HepG2 (cell line): ENCODE data around the gene SLC26A3. TPM values are rescaled to one million over a fixed set of nuclear protein-coding genes. Genes with fewer than 3 reads are reported as not detected.
"Not testable (repeated sequence)": the region's sequence is repeated elsewhere in the genome, so short reads cannot be mapped to it uniquely, and the experiment has no call there.

Experiments
- ATAC-seq: fragments of 200-7000 bp; cut with Tn5 transposase; 3 replicates; pipeline ENCODE4 v1.9.1; 2020; ENCODE audit warnings: mild to moderate bottlenecking, moderate library complexity
- BruUV-seq: library from RNA; stranded (reverse); fragments of 400-500 nt; replicated peaks from 2 replicates; lab custom pipeline; 2021; lab: Mats Ljungman, UMichigan
- CTCF ChIA-PET: fragments of 300-600 bp; formaldehyde crosslinking; extraction: SDS; loops from one replicate; lab custom pipeline; 2021; ENCODE audit warnings: low total read pairs, inconsistent platforms, low intra/inter-chr PET ratio; lab: Yijun Ruan, JAX
- POLR2A ChIA-PET: fragments of 350-600 bp; sonication (Branson Sonifier 250); formaldehyde crosslinking; loops from one replicate; lab custom pipeline; 2020; ENCODE audit warnings: antibody characterized with exemption, inconsistent platforms; lab: Yijun Ruan, JAX
- DNase-seq: peaks from one replicate; pipeline ENCODE4 v3.0.0-alpha.2; 2015; ENCODE audit warnings: low spot score
- FAIRE-seq: peaks from 3 replicates; lab custom pipeline; 2011; peaks lifted over from hg19 to GRCh38; lab: Jason Lieb, UNC
- H2AFZ ChIP-seq: one replicate; pipeline ENCODE4 v1.6.1; 2011; ENCODE audit warnings: low read length, inconsistent platforms
- H3K27ac ChIP-seq: fragments of 300-600 bp; 3 replicates; pipeline ENCODE4 v1.8.0; 2011; ENCODE audit warnings: mixed run types, mild to moderate bottlenecking, mixed read lengths, low read length, inconsistent platforms; ENCODE audit not compliant: insufficient read depth; ENCODE audit errors: extremely low read length
- H3K27me3 ChIP-seq, 2 experiments: fragments of 200-600 bp in 1 of 2; 2 replicates in 1 of 2; 3 replicates in 1 of 2; pipeline versions ENCODE4 v1.6.0 to v1.8.0; 2011; ENCODE audit warnings: low read length in 2 of 2, mild to moderate bottlenecking in 2 of 2, moderate library complexity in 2 of 2, inconsistent platforms in 1 of 2; ENCODE audit not compliant: insufficient read depth in 2 of 2, control insufficient read depth in 1 of 2
- H3K36me3 ChIP-seq, 2 experiments: fragments of 200-600 bp in 1 of 2; replicated peaks in 1 of 2; 2 replicates in 1 of 2; 3 replicates in 1 of 2; pipeline versions ENCODE4 v1.5.1 to v1.8.0; 2011; ENCODE audit warnings: low read length in 2 of 2, inconsistent platforms in 1 of 2; ENCODE audit not compliant: insufficient read depth in 2 of 2, control insufficient read depth in 1 of 2
- H3K4me1 ChIP-seq: 2 replicates; pipeline ENCODE4 v1.5.1; 2012; ENCODE audit warnings: low read length, inconsistent platforms; ENCODE audit not compliant: insufficient read depth
- H3K4me2 ChIP-seq: 2 replicates; pipeline ENCODE4 v1.6.0; 2011; ENCODE audit warnings: low read depth, low read length, inconsistent platforms
- H3K4me3 ChIP-seq, 3 experiments: fragments of 200-600 bp in 1 of 3; sonication (generic), shearing (Covaris generic) in 1 of 3; replicated peaks in 1 of 3; 2 replicates each; pipeline ENCODE4 v1.5.1; 2011 to 2016; ENCODE audit warnings: low read length in 3 of 3, inconsistent platforms in 2 of 3, low read depth in 2 of 3, mild to moderate bottlenecking in 2 of 3, control low read depth in 1 of 3, mixed read lengths in 1 of 3; ENCODE audit not compliant: insufficient read depth in 1 of 3
- H3K79me2 ChIP-seq: one replicate; pipeline ENCODE4 v1.6.1; 2011; ENCODE audit warnings: low read length, inconsistent platforms; ENCODE audit not compliant: insufficient read depth
- H3K9ac ChIP-seq: 2 replicates; pipeline ENCODE4 v1.6.0; 2011; ENCODE audit warnings: mild to moderate bottlenecking, low read depth, low read length, inconsistent platforms; ENCODE audit not compliant: insufficient read depth
- H3K9me3 ChIP-seq: 2 replicates; pipeline ENCODE4 v1.5.1; 2012; ENCODE audit warnings: mild to moderate bottlenecking, low read length
- H4K20me1 ChIP-seq: 2 replicates; pipeline ENCODE4 v1.6.0; 2011; ENCODE audit warnings: inconsistent platforms, mild to moderate bottlenecking, low read length, moderate library complexity; ENCODE audit not compliant: insufficient read depth
- AKAP8 ChIP-seq: sonication (generic); formaldehyde crosslinking; IDR thresholded peaks from 2 replicates; pipeline ENCODE4 v1.5.1; 2020; ENCODE audit warnings: mild to moderate bottlenecking, missing genetic modification reagents
- ATF7-NPFF ChIP-seq: sonication (generic); formaldehyde crosslinking; IDR thresholded peaks from 2 replicates; pipeline ENCODE4 v1.8.1; 2023; ENCODE audit warnings: mild to moderate bottlenecking, low read depth, missing genetic modification reagents, moderate library complexity
- FOSL2 ChIP-seq: sonication (generic); formaldehyde crosslinking; IDR thresholded peaks from 2 replicates; pipeline ENCODE4 v1.4.0; 2020; ENCODE audit warnings: missing genetic modification reagents
- GATAD2A ChIP-seq: IDR thresholded peaks from 2 replicates; pipeline ENCODE4 v1.6.1; 2016
- MEIS1 ChIP-seq: sonication (generic); formaldehyde crosslinking; IDR thresholded peaks from 2 replicates; pipeline ENCODE4 v1.9.0; 2021; ENCODE audit warnings: mild to moderate bottlenecking, missing genetic modification reagents, moderate library complexity, borderline replicate concordance
- ZNF362 ChIP-seq: sonication (generic); formaldehyde crosslinking; IDR thresholded peaks from 2 replicates; pipeline ENCODE4 v1.4.0; 2020; ENCODE audit warnings: missing genetic modification reagents, mild to moderate bottlenecking, borderline replicate concordance
- WGBS: methylation state at CpG from one replicate; pipeline ENCODE4 v1.1.6; 2017; ENCODE audit warnings: low lambda C conversion rate; 5-methylcytosine and 5-hydroxymethylcytosine counted together
- in situ Hi-C: cut with HindIII; loops from 2 replicates; pipeline ENCODE4 v1.10.0; 2017; ENCODE audit warnings: low pct_unique_long_range_greater_than_20kb; ENCODE audit not compliant: extremely low pct_ligation_motif_present
- intact Hi-C: fragments of 100-400 bp; cut with micrococcal nuclease; formaldehyde crosslinking; loops from one replicate; pipeline ENCODE4 v1.10.0; 2022; ENCODE audit not compliant: unreplicated experiment
- polyA plus RNA-seq, 8 experiments: library from polyadenylated mRNA; depleted of rRNA in 3 of 8; stranded (reverse) in 7 of 8; unstranded in 1 of 8; fragments of >200 nt; fragmentation: Illumina TruSeq in 4 of 8; extraction: Trizol in 4 of 8; gene quantifications; 2 replicates each; pipeline versions ENCODE4 v1.2.1 to v1.2.3, GENCODE V29; 2011 to 2016; ENCODE audit warnings: low read depth in 4 of 8, missing spikeins in 1 of 8, mixed read lengths in 1 of 8; ENCODE audit not compliant: insufficient read depth in 1 of 8
- total RNA-seq, 5 experiments: library from RNA; depleted of rRNA; stranded (reverse); fragments of >200 nt; fragmentation: Illumina TruSeq; extraction: Trizol; gene quantifications; 2 replicates each; pipeline ENCODE4 v1.2.3, GENCODE V29; 2016; ENCODE audit warnings: low read depth in 1 of 5
- TF ChIP-seq, protein P1 (sequence below): sonication (generic); formaldehyde crosslinking; conservative IDR thresholded peaks from 2 replicates; pipeline ENCODE4 v1.8.0; 2022; ENCODE audit warnings: missing genetic modification reagents
- TF ChIP-seq, protein P2 (sequence below): IDR thresholded peaks from 2 replicates; pipeline ENCODE4 v1.6.1; 2018; ENCODE audit warnings: missing genetic modification reagents, mild to moderate bottlenecking, missing compliant biosample characterization

Gene SLC26A3
- total and polyA plus RNA-seq, 2 of the 13 experiments (the other 11 are each of a cell fraction or from before 2014, with no cell fraction given): 0.11 to 0.30 TPM

DNA sequence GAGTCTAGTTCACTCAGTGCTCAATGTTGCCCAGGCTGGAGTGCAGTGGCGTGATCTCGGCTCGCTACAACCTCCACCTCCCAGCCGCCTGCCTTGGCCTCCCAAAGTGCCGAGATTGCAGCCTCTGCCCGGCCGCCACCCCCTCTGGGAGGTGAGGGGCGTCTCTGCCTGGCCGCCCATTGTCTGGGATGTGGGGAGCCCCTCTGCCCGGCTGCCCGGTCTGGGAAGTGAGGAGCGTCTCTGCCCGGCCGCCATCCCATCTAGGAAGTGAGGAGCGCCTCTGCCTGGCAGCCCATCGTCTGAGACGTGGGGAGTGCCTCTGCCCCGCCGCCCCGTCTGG, 44.8 kb upstream of the SLC26A3 start:
- WGBS: 40% methylated on average over 1 of the region's 20 CpGs
- BruUV-seq, H4K20me1 ChIP-seq, H3K4me2 ChIP-seq, H3K79me2 ChIP-seq, H3K9me3 ChIP-seq, H3K36me3 ChIP-seq, intact Hi-C loops, DNase-seq, H3K4me1 ChIP-seq, H3K4me3 ChIP-seq, POLR2A ChIA-PET, H3K27ac ChIP-seq, ATAC-seq, H3K9ac ChIP-seq, in situ Hi-C loops, FAIRE-seq, H2AFZ ChIP-seq, CTCF ChIA-PET: not testable (repeated sequence)
- H3K27me3 ChIP-seq: peaks cover 0 to 22% of the 10 kb centered on the region in 2 experiments; a peak in 4 of 5 replicates

DNA sequence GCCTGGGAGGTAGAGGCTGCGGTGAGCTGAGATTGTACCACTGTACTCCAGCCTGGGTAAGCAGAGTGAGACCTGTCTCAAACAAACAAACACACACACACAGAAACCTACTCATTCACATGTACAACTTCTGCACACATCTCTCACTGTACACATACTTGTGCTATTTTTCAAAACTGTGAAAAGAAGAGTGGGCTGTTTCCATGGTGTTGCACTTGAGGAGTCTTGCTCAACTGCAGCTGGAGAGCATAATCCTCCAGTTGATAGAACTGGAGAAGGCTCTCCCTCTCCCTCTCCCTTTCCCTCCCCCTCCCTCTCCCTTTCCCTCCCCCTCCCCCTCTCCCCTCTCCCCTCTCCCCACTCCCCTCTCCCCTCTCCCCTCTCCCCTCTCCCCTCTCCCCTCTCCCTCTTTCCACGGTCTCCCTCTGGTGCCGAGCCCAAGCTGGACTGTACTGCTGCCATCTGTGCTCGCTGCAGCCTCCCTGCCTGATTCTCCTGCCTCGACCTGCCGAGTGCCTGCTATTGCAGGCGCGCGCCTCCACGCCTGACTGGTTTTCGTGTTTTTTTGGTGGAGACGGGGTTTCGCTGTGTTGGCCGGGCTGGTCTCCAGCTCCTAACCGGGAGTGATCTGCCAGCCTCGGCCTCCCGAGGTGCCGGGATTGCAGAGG, 44.3 kb upstream of the SLC26A3 start:
- Histone ChIP-seq H3K4me2 (no peak overlapping the region), H4K20me1 (no peaks in the 10 kb centered on the region), H3K4me1 (0 out of 2 replicates have a peak, but pooled peaks cover 5% of the 10 kb centered on the region), H3K36me3 (no peaks in the 10 kb centered on the region), H3K4me3 (no peak overlapping the region), H2AFZ (no peak overlapping the region), H3K79me2 (no peaks in the 10 kb centered on the region), H3K9ac (no peak overlapping the region), H3K27me3 (peaks cover 0 to 22% of the 10 kb centered on the region in 2 experiments; a peak in 3 of 5 replicates), H3K27ac (no peak overlapping the region), H3K9me3 (no peaks in the 10 kb centered on the region)
- ATAC-seq (no peak), FAIRE-seq (no peak), DNase-seq (no peak)
- BruUV-seq: no TSS peak
- ChIA-PET CTCF (no interaction called here), POLR2A (no interaction called here)
- 68% methylated on average over 7 of the region's 18 CpGs for WGBS
- intact Hi-C loops (no loop called here), in situ Hi-C loops (no loop called here)
- no peak for TF ChIP-seq GATAD2A (CRISPR knock-in tag)
- no peak for TF ChIP-seq ZNF362
- no peak for TF ChIP-seq ATF7-NPFF (CRISPR knock-in tag)
- no peak for TF ChIP-seq FOSL2 (CRISPR knock-in tag)
- TF ChIP-seq, protein P1, sequence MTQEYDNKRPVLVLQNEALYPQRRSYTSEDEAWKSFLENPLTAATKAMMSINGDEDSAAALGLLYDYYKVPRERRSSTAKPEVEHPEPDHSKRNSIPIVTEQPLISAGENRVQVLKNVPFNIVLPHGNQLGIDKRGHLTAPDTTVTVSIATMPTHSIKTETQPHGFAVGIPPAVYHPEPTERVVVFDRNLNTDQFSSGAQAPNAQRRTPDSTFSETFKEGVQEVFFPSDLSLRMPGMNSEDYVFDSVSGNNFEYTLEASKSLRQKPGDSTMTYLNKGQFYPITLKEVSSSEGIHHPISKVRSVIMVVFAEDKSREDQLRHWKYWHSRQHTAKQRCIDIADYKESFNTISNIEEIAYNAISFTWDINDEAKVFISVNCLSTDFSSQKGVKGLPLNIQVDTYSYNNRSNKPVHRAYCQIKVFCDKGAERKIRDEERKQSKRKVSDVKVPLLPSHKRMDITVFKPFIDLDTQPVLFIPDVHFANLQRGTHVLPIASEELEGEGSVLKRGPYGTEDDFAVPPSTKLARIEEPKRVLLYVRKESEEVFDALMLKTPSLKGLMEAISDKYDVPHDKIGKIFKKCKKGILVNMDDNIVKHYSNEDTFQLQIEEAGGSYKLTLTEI (CRISPR knock-in tag): no peak
- no peak for TF ChIP-seq MEIS1 (CRISPR knock-in tag)
- TF ChIP-seq, protein P2, sequence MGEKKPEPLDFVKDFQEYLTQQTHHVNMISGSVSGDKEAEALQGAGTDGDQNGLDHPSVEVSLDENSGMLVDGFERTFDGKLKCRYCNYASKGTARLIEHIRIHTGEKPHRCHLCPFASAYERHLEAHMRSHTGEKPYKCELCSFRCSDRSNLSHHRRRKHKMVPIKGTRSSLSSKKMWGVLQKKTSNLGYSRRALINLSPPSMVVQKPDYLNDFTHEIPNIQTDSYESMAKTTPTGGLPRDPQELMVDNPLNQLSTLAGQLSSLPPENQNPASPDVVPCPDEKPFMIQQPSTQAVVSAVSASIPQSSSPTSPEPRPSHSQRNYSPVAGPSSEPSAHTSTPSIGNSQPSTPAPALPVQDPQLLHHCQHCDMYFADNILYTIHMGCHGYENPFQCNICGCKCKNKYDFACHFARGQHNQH (CRISPR knock-in tag): no peak
- TF ChIP-seq AKAP8: no peak
